ENCODE measurements around the gene RAB8A.
A peak's percentile ranks its signal among the peaks of the same experiment; 100 is the strongest.
"Not testable (repeated sequence)": the region's sequence is repeated elsewhere in the genome, so short reads cannot be mapped to it uniquely, and the experiment has no call there.

RAB8A gene

GRCh38 chr19:16113727-16114126, 2.0 kb downstream of the RAB8A start:
- no peak for DNase-seq

- no peak for DNase-seq
Measured at GRCh38 chr19:16115301-16116039, 3.8 kb downstream of the RAB8A start.

DNA sequence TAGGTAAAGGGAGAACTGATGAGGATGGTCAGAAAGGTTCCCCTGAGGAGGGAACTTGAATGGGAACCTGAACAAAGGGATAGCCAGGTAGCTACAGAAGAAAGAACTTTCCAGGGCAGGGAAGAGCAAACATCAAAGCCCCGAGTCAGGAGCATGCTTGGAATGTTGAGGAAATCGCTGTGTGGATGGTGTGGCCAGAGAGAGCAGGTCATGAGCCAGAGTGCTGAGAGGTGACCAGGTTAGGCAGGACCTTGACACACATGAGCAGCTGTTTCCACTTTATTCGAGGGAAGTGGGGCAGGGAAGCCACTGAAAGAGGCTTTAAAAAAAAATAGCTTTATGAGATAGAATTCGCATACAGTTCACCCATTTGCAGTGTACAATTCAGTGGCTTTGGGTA, 4.4 kb downstream of the RAB8A start:
- DNase-seq, result no peak

GRCh38 chr19:16117594-16118033, 5.9 kb downstream of the RAB8A start:
- no peak for DNase-seq

DNA sequence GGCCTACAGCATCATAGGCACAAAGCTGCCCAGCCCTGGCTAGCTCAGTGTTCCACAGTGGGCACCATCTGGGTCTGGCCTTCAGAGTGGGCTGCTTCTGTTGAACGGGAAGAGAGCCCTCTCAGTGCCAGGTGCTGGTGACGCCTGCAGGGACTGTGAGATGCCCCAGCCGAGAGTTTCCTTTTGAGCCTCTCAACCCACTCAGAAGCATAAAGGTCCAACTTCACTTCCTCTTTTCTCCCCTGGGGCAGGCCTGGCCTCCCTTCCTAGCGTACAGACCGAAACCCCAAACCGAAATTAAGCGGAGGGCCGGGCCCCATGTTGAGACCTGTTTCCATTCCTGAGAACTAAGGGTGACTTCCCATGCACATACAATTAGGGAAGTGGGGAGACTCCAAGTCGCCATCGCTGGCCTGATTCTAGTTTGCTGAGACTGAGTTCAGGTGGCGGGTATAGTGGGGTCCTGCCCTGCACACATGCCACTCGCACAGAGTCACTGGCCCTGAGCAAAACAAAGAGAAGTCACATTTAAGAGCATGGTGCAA, 6.9 kb downstream of the RAB8A start:
- DNase-seq, result no peak

DNA sequence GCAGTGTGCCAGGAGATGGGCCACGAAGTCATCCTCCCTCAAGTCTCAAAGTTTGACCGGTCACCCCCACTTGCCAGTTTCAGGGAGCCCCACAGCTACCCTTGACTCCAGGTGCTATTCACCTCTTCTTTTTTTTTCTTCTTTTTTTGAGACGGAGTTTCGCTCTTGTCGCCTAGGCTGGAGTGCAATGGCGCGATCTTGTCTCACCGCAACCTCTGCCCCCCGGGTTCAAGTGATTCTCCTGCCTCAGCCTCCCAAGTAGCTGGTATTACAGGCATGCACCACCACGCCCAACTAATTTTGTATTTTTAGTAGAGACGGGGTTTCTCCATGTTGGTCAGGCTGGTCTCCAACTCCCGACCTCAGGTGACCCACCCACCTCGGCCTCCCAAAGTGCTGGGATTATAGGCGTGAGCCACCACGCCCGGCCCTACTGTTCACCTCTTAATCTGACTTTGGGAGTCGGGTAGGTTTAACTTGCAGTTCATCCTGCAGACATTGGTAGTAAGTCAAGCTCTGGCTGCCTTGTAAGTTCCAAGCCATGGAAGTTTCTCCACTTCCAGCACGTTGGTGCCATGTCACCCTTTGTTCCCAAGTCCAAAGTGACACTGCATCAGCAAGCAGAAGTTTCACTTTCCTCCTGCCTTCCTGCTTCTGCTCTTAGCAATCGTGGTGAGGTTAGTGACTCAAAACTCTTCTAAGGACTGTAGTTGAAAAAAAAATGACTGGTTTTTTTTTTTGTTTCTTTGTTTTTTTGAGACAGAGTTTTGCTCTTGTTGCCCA, 7.6 kb downstream of the RAB8A start:
- DNase-seq, result not testable (repeated sequence)

GRCh38 chr19:16121141-16121540, 9.5 kb downstream of the RAB8A start:
- no peak for DNase-seq

- DNase-seq, result no peak
Measured at GRCh38 chr19:16121967-16122366, 10.3 kb downstream of the RAB8A start.

- DNase-seq, result no peak
Measured at GRCh38 chr19:16124953-16125352, 13.3 kb downstream of the RAB8A start.

- DNase-seq, result peak; percentile 55
Measured at GRCh38 chr19:16125737-16126495, 14.2 kb downstream of the RAB8A start.

- DNase-seq, result no peak
Measured at GRCh38 chr19:16127080-16127479, 15.4 kb downstream of the RAB8A start.

DNA sequence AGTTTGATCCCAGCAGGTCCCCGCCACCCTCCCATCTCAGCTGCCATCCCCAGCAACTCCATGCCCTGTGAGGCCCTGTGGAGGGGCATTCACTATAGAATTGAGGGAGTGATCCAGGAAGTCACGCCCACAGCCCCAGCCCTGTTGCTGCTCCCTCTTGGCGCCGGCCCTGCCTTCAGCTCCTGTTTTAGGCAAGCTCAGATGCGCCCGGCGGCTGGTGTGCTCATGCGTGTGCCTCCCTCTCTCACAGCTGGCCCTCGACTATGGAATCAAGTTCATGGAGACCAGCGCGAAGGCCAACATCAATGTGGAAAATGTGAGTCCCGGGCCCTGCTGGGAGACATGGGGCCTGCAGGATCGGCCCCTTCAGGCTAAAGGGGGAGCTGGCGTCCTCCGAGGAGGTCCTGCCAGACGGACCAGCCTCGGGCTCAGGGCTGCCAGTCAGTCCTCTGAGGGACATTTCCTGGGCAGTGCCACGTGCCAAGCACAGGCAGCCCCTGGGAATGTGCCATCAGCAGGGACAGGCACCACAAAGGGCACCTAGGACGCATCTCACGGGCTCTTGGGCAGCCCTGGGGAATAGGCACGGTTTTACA, 16.2 kb downstream of the RAB8A start:
- no peak for DNase-seq

DNA sequence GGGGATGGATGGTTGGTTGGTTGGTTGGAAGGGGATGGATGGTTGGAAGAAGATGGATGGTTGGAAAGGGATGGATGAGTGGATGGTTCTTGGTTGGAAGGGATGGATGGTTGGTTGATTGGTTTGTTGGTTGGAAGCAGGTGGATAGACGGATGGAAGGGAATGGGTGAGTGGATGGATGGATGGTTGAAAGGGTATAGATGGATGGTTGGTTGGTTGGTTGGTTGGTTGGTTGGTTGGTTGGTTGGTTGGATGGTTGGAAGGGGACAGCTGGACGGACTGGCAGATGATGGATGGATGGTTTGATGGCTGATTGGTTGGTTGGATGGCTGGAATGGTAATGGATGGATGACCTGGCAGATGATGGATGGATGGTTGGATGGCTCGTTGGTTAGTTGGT, 20.0 kb downstream of the RAB8A start:
- DNase-seq, result no peak

DNA sequence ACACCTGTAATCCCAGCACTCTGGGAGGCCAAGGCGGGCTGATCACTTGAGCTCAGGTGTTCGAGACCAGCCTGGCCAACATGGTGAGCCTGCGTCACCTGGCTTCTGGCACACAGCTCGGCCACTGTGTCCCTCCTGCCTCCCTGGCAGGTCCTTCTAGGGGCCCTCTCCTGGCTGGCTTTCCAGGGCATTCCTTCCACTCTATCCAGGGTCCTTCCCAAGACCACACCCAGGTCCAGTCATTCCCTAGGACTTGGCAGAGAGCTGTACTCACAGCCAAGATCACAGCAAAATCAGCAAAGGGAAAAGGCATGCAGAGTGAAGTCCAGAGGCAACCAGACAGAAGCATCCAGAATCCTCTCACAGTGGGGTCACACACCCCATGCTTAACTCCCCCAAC, 22.1 kb downstream of the RAB8A start:
- DNase-seq, result no peak

- no peak for DNase-seq
Measured at GRCh38 chr19:16134510-16134909, 22.8 kb downstream of the RAB8A start.

DNA sequence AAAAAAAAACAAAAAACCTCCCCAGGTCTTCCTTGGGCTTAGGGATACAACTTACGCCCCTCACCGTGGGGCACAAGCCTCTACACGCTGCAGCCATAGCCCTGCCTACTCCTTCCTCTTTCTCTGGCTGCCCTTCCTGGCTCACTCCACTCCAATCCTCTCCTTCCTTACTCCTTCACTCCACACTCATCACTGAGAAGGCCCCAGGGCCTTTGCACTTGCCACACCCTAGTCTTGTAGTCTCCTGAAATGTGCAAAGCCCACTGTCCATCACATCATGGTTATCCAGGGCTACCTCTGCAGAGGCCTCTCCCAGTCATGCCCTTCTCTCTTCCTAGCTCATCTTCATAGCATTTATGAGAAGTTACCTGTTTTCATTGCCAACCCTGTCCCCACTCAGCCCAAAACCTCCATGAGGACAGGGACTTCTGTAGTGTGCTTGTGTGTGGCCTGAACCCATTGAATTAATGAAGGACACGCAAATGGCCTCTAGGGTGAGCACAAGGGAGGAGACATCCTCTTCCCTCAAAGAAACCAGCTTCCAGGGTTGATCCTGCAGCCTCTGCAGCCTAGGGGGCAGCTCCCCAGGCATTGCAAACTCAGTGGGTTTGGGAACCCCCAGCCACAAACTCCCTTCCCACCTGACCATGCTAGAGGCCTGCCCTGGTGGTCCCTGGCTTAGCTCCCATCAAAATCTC, 23.9 kb downstream of the RAB8A start:
- DNase-seq, result no peak

- DNase-seq, result no peak
Measured at GRCh38 chr19:16136185-16136999, 24.7 kb downstream of the RAB8A start.

DNA sequence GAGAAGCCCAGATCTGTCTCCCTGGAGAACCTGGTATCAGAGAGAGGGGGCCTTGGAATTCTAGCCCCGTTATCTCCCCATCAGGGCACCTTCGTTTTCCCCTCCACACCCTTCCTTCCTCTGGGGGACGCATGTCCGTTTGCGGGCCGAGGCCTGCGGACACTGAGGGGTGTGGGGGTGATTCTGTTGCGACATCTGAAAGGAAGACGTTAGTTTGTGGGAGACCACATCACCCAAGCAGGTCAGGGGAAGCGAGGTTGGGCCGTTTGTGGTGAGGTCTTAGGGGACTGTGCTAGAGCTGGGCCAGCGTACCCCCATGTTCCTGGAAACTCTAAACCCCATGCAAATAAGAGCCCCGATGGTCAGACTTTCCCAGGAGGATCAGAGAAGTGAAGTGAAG, 28.1 kb downstream of the RAB8A start:
- DNase-seq, result no peak

- DNase-seq, result no peak
Measured at GRCh38 chr19:16141043-16141442, 29.4 kb downstream of the RAB8A start.

DNA sequence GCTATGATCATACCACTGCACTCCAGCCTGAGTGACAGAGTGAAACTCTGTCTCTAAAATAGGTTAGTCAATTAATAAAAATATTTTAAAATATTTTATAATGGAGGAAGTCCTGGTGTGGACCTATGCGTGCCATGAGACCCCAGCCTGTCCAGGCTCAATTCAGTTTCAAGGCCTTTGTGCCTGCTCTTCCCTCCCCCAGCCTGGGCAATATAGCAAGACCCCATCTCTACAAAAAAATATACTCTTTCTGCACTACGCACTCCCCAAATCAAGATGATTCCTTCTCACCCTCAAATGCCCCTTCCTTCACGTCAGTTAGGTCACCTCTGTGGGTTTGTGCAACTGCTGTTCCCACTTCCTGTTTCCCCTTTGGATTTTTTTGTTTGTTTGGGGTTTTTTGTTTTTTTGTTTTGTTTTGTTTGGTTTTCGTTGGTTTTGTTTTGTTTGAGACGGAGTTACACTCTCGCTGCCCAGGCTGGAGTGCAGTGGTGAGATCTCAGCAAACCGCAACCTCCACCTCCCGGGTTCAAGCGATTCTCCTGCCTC, 30.4 kb downstream of the RAB8A start:
- DNase-seq, result no peak

Data from HCEC 1CT (cell line).